Lower leg skin (tissue), 4 donors: ENCODE results near the gene TM4SF5. TPM values are rescaled to one million over a fixed set of nuclear protein-coding genes. Genes with fewer than 3 reads are reported as not detected.

Experiments
- DNase-seq, 2 donors: peaks; one replicate each; pipeline ENCODE4 v3.0.0-alpha.2; 2019; ENCODE audit warnings: low spot score in 2 of 2
- H3K4me3 ChIP-seq: fragments of 200-600 bp; sonication (generic); 2 replicates; pipeline ENCODE4 v1.5.1; 2017; ENCODE audit warnings: mild to moderate bottlenecking, low read depth; ENCODE audit not compliant: poor library complexity, severe bottlenecking
- CTCF ChIP-seq, 3 donors: fragments of 450-650 bp; IDR thresholded peaks; one replicate each; pipeline ENCODE4 v1.5.1; 2016; ENCODE audit warnings: antibody characterized with exemption in 3 of 3, mild to moderate bottlenecking in 3 of 3, moderate library complexity in 2 of 3
- POLR2A ChIP-seq, 2 donors: fragments of 450-650 bp; IDR thresholded peaks; one replicate each; pipeline ENCODE4 v1.6.1; 2016 to 2017; ENCODE audit warnings: antibody characterized with exemption in 2 of 2, mild to moderate bottlenecking in 1 of 2, moderate library complexity in 1 of 2
- WGBS, 2 donors: methylation state at CpG; one replicate each; pipeline ENCODE4 v1.1.5; 2018; 5-methylcytosine and 5-hydroxymethylcytosine counted together
- intact Hi-C: fragments of 100-400 bp; cut with DNase I; formaldehyde crosslinking; loops from one replicate; pipeline ENCODE4 v1.15.0; 2023; ENCODE audit warnings: low total_unique reads
- total RNA-seq, 4 donors: library from RNA; depleted of rRNA; stranded (reverse); fragments of >200 nt; gene quantifications; one replicate each; pipeline ENCODE4 v1.1.0, GENCODE V29; 2016

TM4SF5 gene
- total RNA-seq, 4 donors from 2014 or later, result not detected

GRCh38 chr17:4795168-4795567 lies 23.5 kb downstream of the TM4SF5 start:
- TF ChIP-seq POLR2A (IDR thresholded peaks at IDR 0.05) (no peak), CTCF (IDR thresholded peaks at IDR 0.05) (no peak)
- WGBS, 2 donors, result 93% methylated on average over 1 of the region's 1 CpG
- H3K4me3 ChIP-seq, result no peak overlapping the region
- DNase-seq, result no peak
- intact Hi-C loops, result no loop called here

GRCh38 chr17:4796552-4796920 lies 24.9 kb downstream of the TM4SF5 start:
- no peak for DNase-seq
- no peak for TF ChIP-seq POLR2A (IDR thresholded peaks at IDR 0.05)
- no peak for TF ChIP-seq CTCF (IDR thresholded peaks at IDR 0.05)
- 0 to 2% methylated on average over 7 of the region's 7 CpGs for WGBS, 2 donors
- H3K4me3 ChIP-seq, result peak overlapping the region; percentile 69
- intact Hi-C loops, result no loop called here

DNA sequence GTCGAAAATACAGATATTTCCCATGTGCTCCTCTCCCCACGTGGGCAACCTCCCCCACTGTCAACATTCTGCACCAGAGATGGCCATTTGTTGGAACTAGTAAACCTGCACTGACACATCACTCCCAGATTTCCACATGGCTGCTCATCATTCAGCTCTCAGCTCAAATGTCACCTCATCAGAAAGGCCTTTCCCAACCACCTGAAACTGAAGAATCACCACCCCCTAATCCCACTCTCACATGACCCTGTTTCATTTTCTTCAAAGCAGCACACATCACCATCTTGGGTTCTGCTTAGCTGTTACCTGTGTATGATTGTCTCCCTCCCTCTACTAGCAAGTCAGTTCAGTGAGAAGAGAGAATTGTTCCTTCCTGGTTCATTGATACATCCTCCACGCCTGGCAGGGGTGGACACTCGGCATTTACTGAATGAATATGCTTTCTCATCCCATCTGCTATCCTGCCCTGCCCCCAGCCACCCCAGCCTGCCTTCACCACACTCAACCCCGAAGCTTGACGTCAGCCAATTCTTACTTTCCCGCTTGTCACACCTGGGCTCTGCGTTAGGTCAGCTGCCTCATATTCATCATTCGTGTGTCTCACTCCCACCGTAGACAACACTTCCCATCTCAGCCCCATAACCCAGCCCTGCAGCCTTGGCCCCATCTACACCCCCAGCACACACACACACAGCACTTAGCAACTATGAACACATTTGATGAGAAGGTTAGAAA lies 28.9 kb downstream of the TM4SF5 start:
- WGBS, 2 donors, result 67 to 85% methylated on average over 10 of the region's 10 CpGs
- no peak for TF ChIP-seq POLR2A (IDR thresholded peaks at IDR 0.05)
- no peak for TF ChIP-seq CTCF (IDR thresholded peaks at IDR 0.05)
- DNase-seq, result no peak
- H3K4me3 ChIP-seq, result no peak overlapping the region
- intact Hi-C loops, result no loop called here

GRCh38 chr17:4802228-4802627 lies 30.5 kb downstream of the TM4SF5 start, which contains the start of gene C17orf114:
C17orf114 (minus strand) TSS chr17:4802328.
- intact Hi-C loops, result no loop called here
- no peak within 1 kb of the TSS for H3K4me3 ChIP-seq
- TF ChIP-seq POLR2A (IDR thresholded peaks at IDR 0.05), result no peak
- no peak for TF ChIP-seq CTCF (IDR thresholded peaks at IDR 0.05)
- DNase-seq, result no peak
- 86% methylated on average over 9 of the region's 9 CpGs for WGBS, 2 donors

DNA sequence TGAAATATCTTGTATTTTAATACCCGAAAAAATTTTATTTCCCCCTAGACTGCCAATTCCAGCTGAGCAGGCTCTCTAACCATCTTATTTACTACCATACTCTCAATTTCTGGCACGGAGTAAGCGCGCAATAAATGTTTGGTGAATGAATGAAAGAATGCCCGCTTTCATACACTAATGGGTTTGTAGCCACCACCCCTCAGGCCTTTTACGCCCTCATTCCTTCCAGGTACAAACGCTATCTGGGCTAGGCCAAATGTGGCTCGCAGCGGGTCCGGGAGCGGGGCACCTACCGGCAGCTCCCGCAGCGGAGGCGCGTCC lies 34.7 kb downstream of the TM4SF5 start:
- 0 to 2% methylated on average over 12 to 16 of the region's 16 CpGs for WGBS, 2 donors
- peak overlapping the region; percentile 55 for H3K4me3 ChIP-seq
- intact Hi-C loops, result no loop called here
- DNase-seq, result no peak
- no peak for TF ChIP-seq CTCF (IDR thresholded peaks at IDR 0.05)
- TF ChIP-seq POLR2A (IDR thresholded peaks at IDR 0.05), result no peak
